Measurements from ENCODE around the gene LINC00305. TPM values are rescaled to one million over a fixed set of nuclear protein-coding genes. Genes with fewer than 3 reads are reported as not detected.

Gene LINC00305
- total RNA-seq, 1 donor from 2014 or later = not detected

DNA sequence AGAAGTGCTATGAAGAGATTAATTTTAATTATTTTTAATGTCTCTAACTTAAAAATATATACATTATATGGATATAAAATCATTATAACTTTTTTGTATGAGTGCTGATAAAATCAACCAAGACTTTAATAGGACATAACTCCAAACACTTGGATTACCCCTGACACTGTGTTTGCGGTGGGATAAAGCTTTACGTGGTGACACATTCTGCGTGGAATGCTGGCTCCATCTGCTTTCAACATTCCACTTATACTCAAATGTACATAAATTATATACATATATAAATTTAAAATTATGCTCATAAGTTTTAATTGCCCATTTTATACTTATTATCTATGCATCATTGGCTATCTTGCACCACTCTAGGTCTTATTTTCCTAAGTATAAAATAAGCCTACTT lies 30.5 kb downstream of the LINC00305 start:
- TF ChIP-seq, protein P1, sequence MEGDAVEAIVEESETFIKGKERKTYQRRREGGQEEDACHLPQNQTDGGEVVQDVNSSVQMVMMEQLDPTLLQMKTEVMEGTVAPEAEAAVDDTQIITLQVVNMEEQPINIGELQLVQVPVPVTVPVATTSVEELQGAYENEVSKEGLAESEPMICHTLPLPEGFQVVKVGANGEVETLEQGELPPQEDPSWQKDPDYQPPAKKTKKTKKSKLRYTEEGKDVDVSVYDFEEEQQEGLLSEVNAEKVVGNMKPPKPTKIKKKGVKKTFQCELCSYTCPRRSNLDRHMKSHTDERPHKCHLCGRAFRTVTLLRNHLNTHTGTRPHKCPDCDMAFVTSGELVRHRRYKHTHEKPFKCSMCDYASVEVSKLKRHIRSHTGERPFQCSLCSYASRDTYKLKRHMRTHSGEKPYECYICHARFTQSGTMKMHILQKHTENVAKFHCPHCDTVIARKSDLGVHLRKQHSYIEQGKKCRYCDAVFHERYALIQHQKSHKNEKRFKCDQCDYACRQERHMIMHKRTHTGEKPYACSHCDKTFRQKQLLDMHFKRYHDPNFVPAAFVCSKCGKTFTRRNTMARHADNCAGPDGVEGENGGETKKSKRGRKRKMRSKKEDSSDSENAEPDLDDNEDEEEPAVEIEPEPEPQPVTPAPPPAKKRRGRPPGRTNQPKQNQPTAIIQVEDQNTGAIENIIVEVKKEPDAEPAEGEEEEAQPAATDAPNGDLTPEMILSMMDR (conservative IDR thresholded peaks at IDR 0.05) = no peak
- Mint-ChIP-seq H3K4me3 (no peak overlapping the region), H3K36me3 (no peaks in the 10 kb centered on the region), H3K27ac (no peak overlapping the region), H3K27me3 (no peaks in the 10 kb centered on the region), H3K9me3 (no peaks in the 10 kb centered on the region), H3K4me1 (ENCODE audit: unreplicated experiment) (no peaks in the 10 kb centered on the region)
- DNase-seq (ENCODE audit: extremely low spot score, unreplicated experiment) = no peak

DNA sequence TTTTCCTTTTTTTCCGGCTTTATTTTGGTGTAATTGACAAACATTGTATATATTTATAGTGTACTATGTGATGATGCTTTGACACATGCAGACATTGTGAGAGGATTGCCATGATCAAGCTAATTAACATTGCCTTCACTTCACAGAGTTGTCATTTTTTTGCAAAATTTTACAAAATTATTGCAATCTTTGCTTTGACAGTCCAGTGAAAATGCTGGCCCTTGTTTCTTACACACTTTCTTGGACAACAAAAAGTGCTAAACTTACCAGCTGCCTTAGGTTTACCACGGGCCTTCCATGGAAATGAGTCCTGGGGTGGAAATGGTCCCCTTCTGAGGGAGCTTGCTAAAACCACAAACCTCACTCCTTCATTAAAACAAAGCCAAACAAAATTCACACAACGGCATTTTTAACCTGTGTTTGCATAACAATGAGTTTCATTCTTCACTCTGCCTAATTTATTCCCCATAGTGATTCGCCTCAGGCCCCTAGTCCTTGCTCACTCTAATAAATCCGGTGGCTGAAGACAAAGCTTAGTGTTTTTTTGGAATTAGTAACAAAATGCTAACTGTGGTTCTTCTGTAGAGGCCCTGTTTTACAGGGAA lies 32.2 kb downstream of the LINC00305 start:
- no peak overlapping the region for H3K27ac Mint-ChIP-seq
- no peak for DNase-seq (ENCODE audit: extremely low spot score, unreplicated experiment)
- TF ChIP-seq, protein P1 (conservative IDR thresholded peaks at IDR 0.05) = no peak
- no peaks in the 10 kb centered on the region for H3K9me3 Mint-ChIP-seq
- no peaks in the 10 kb centered on the region for H3K4me1 Mint-ChIP-seq (ENCODE audit: unreplicated experiment)
- H3K4me3 Mint-ChIP-seq = no peak overlapping the region
- no peaks in the 10 kb centered on the region for H3K27me3 Mint-ChIP-seq
- H3K36me3 Mint-ChIP-seq = no peaks in the 10 kb centered on the region

DNA sequence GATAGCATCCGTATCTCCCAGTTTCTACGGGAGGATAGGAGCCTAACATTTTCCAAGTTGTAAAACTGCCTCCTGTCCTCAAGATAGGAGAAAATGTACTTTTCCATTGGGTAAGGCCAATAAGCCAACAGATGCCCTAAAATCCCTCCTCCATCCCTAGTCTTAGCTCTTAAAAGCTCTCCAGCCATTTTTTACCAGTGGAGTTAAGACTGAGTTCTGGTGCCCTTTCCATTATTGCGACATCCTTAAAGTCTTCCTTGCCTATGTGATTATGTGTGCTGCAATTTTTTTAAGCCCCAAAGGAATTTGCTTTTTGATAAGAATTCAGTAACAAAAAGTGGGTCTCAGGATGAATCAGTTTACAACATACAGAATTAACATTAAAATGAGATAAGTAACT lies 33.0 kb downstream of the LINC00305 start:
- no peak overlapping the region for H3K27ac Mint-ChIP-seq

DNA sequence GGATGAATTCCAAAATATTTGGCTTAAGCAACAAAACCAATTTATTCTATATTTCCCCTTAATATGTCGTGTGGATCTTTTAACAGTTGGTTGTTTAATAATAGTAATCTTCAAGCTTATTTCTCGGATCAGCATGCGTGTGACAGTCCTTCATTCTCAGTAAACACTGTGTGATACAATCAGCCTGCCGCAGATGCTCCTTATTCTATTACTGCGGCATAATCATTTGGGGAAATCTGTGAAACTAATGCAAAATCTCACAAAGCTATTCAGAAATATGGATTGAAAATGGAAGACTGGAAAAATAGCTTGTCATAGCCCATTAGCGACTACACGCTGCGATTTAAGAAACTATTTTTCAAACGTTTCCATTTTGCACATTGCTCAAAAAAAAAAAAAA lies 36.9 kb downstream of the LINC00305 start:
- no peak for DNase-seq (ENCODE audit: extremely low spot score, unreplicated experiment)
- H3K4me3 Mint-ChIP-seq = no peak overlapping the region
- peaks cover 11% of the 10 kb centered on the region for H3K9me3 Mint-ChIP-seq
- no peaks in the 10 kb centered on the region for H3K36me3 Mint-ChIP-seq
- H3K27me3 Mint-ChIP-seq = no peaks in the 10 kb centered on the region
- TF ChIP-seq, protein P1 (conservative IDR thresholded peaks at IDR 0.05) = no peak
- no peak overlapping the region for H3K27ac Mint-ChIP-seq
- peaks cover 5% of the 10 kb centered on the region for H3K4me1 Mint-ChIP-seq (ENCODE audit: unreplicated experiment)

More for the DNA sequence above, 33.0 kb downstream of the LINC00305 start:
- DNase-seq (ENCODE audit: extremely low spot score, unreplicated experiment) = no peak
- Mint-ChIP-seq H3K9me3 (no peaks in the 10 kb centered on the region), H3K4me3 (no peak overlapping the region), H3K36me3 (no peaks in the 10 kb centered on the region), H3K4me1 (ENCODE audit: unreplicated experiment) (peaks cover 2% of the 10 kb centered on the region), H3K27me3 (no peaks in the 10 kb centered on the region)
- TF ChIP-seq, protein P1 (conservative IDR thresholded peaks at IDR 0.05) = no peak

DNA sequence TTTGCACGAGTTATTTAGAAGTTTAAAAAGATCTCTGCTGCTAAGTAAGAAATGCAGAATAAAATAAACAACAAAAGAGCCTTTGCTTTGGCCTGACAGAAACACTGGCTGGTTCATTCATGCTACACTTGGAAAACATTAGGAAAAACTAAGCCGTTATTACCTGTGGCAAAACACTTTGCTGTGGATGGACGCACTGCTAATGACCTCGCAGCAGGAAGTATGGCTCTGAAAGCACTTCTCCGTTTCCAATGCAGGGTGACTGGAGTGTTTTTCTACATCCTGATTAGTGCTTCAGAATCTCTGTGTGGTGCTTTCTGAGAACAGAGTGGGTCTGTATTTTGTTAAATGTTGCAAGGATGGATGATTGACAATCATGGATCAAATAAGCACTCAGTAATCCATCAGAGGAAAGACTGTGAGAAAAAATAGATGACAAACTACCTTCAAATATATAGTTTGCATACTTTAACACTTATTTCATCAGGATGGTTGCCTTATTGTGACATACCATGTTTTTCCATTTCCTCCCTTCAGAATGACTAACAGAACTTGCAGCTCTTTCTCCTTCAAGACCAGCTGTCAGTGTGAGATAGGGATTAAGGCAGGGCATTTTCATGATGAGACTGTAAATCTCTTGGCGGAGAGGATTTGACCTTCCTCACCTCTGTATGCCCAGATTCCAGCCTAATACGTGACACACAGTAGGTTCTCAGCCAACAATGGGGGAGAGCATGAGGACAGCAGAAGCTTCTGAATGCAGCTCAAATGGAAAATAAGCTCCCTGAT lies 38.0 kb downstream of the LINC00305 start:
- DNase-seq (ENCODE audit: extremely low spot score, unreplicated experiment) = no peak
- Mint-ChIP-seq H3K27ac (no peak overlapping the region), H3K36me3 (no peaks in the 10 kb centered on the region), H3K4me3 (no peak overlapping the region), H3K4me1 (ENCODE audit: unreplicated experiment) (peaks cover 5% of the 10 kb centered on the region), H3K9me3 (peaks cover 11% of the 10 kb centered on the region), H3K27me3 (no peaks in the 10 kb centered on the region)
- TF ChIP-seq, protein P1 (conservative IDR thresholded peaks at IDR 0.05) = no peak
